GM21737 (cell line): ENCODE data around the gene CNOT8.

ENCODE experiments used
- ATAC-seq: cut with Tn5 transposase; IDR thresholded peaks from one replicate; pipeline ENCODE4 v1.9.1; 2021; ENCODE audit warnings: mild to moderate bottlenecking, moderate library complexity; ENCODE audit not compliant: unreplicated experiment

The CNOT8 gene

DNA sequence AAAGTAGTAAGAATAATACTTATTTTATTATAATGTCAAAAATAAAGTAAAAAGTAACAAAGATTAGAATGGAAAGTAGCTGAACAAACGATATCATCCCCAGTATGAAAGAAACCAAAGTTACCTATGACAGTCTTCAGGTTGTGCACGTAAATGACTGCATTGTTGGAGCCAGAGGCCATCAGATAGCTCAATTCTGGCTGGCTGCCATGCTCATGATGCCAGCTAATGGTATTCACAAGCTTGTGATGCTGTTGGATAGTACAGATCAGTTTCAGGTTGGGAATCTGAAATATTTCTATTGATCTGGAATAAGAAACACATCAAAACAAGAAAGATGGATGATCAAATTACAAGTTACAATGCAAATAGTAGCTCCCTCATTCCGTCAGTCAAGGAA, 58.4 kb downstream of the CNOT8 start:
- no peak for ATAC-seq

DNA sequence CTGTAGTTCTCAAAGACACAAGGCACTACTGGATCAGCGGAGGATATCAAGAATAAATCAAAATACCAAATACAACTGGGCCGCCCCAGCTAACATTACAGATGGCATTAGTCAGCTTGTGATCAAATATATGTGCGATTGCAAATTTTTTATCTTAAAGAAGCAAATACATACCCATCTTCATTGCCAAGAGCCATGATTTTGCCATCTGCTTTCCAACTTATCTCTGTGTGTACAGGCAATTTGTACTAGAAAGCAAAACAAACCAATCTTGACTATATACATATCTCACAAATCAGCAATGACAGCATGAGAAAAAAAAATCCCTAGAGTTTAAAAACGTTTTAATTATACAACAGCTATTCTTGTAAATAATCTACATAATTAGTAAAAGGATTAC, 59.3 kb downstream of the CNOT8 start:
- ATAC-seq: no peak

GRCh38 chr5:154923441-154924430, 65.3 kb downstream of the CNOT8 start:
- ATAC-seq: no peak
